ENCODE measurements around the gene TAB3.

Gene TAB3

GRCh38 chrX:30865612-30866011 lies 23.4 kb downstream of the TAB3 start:
- no peak for TF ChIP-seq CTCF (IDR thresholded peaks at IDR 0.05)

- peak; percentile 24; the same call in 1 of the 2 replicates for TF ChIP-seq CTCF (IDR thresholded peaks at IDR 0.05)
Measured at GRCh38 chrX:30865015-30865414, 24.0 kb downstream of the TAB3 start.

GRCh38 chrX:30864383-30864785 lies 24.7 kb downstream of the TAB3 start:
- TF ChIP-seq CTCF (IDR thresholded peaks at IDR 0.05), result no peak

- no peak for TF ChIP-seq CTCF (IDR thresholded peaks at IDR 0.05)
Measured at GRCh38 chrX:30863974-30864373, 25.1 kb downstream of the TAB3 start.

- no peak for TF ChIP-seq CTCF (IDR thresholded peaks at IDR 0.05)
Measured at GRCh38 chrX:30858098-30858497, 31.0 kb downstream of the TAB3 start.

- no peak for TF ChIP-seq CTCF (IDR thresholded peaks at IDR 0.05)
Measured at GRCh38 chrX:30851449-30851848, 37.6 kb downstream of the TAB3 start.

GRCh38 chrX:30835373-30835772 lies 53.7 kb downstream of the TAB3 start:
- no peak for TF ChIP-seq CTCF (IDR thresholded peaks at IDR 0.05)

GRCh38 chrX:30833896-30834295 lies 55.2 kb downstream of the TAB3 start:
- TF ChIP-seq CTCF (IDR thresholded peaks at IDR 0.05), result no peak

Measured in LNCAP (cell line).